ENCODE results near the gene CAPS.

GRCh38 chr19:5933391-5934068 is 19.5 kb downstream of the CAPS start:
- TF ChIP-seq EZH2phosphoT487 (IDR thresholded peaks at IDR 0.05; ENCODE audit: low read depth, severe bottlenecking, unreplicated experiment) (no peak), CTCF (IDR thresholded peaks at IDR 0.05; ENCODE audit: poor library complexity) (no peak), EZH2 (IDR thresholded peaks at IDR 0.05; ENCODE audit: borderline replicate concordance) (no peak)

Measured in hepatocyte (in vitro differentiated cells).